Activated naive CD8-positive, alpha-beta T cell treated with anti-CD3 and anti-CD28 coated beads, Interleukin-2, amount 10 ng/mL, durations not matched to agents 7 days and 5 days (primary cell): Measurements from ENCODE around the gene ITCH. TPM values are rescaled to one million over a fixed set of nuclear protein-coding genes. Genes with fewer than 3 reads are reported as not detected.
A peak's percentile ranks its signal among the peaks of the same experiment; 100 is the strongest.
"Not testable (repeated sequence)": the region's sequence is repeated elsewhere in the genome, so short reads cannot be mapped to it uniquely, and the experiment has no call there.

ENCODE experiments used
- ATAC-seq: fragments of 150-1000 bp; cut with Tn5 transposase; one replicate; pipeline ENCODE4 v1.10.0; 2021; ENCODE audit warnings: low read depth, moderate library complexity
- POLR2A ChIA-PET: fragments of 350-600 bp; sonication (Branson Sonifier 250); formaldehyde crosslinking; loops from one replicate; lab custom pipeline; 2021; ENCODE audit warnings: antibody characterized with exemption; lab: Charles Lee
- DNase-seq: peaks from one replicate; pipeline ENCODE4 v3.0.0; 2021
- H3K27ac Mint-ChIP-seq: one replicate; pipeline ENCODE4 v1.8.0; 2022; ENCODE audit warnings: mild to moderate bottlenecking, mixed read lengths
- H3K27me3 Mint-ChIP-seq: one replicate; pipeline ENCODE4 v1.8.0; 2022; ENCODE audit warnings: mild to moderate bottlenecking, moderate library complexity, mixed read lengths
- H3K36me3 Mint-ChIP-seq: one replicate; pipeline ENCODE4 v1.8.0; 2021; ENCODE audit warnings: mild to moderate bottlenecking, mixed read lengths
- H3K4me1 Mint-ChIP-seq: one replicate; pipeline ENCODE4 v1.8.0; 2021; ENCODE audit warnings: mixed read lengths
- H3K4me3 Mint-ChIP-seq: one replicate; pipeline ENCODE4 v1.8.0; 2022; ENCODE audit warnings: mild to moderate bottlenecking, moderate library complexity, mixed read lengths
- H3K9me3 Mint-ChIP-seq: one replicate; pipeline ENCODE4 v1.8.0; 2021; ENCODE audit warnings: mixed read lengths
- total RNA-seq, 2 experiments: library from RNA; stranded (reverse); gene quantifications; one replicate each; pipeline ENCODE4 v1.2.3, GENCODE V29; 2021

ITCH gene
- total RNA-seq, 2 experiments from 2014 or later, result 57.4 to 59.7 TPM

DNA sequence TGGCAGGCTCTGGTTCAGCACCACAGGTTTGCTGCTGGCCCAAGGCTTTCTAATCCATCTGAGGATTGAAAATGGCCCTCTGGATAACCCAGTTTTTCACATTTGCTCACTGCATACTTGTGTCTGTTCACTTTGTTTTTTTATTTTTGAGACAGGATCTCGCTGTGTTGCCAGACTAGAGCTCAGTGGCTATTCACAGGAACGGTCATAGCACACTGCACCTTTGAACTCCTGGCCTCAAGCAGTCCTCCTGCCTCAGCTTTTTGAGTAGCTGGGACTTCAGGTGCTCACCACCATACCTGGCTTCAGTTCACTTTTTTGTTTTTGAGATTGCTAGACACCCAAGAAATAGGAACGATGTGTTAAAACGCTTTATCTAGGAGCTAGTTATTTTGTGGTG lies 57.9 kb downstream of the ITCH start:
- Mint-ChIP-seq H3K27me3 (no peaks in the 10 kb centered on the region), H3K4me1 (peaks cover 6% of the 10 kb centered on the region), H3K9me3 (no peaks in the 10 kb centered on the region), H3K27ac (no peak overlapping the region), H3K4me3 (no peak overlapping the region), H3K36me3 (peaks cover 30% of the 10 kb centered on the region)
- POLR2A ChIA-PET, result no interaction called here
- no peak for ATAC-seq
- DNase-seq, result no peak

DNA sequence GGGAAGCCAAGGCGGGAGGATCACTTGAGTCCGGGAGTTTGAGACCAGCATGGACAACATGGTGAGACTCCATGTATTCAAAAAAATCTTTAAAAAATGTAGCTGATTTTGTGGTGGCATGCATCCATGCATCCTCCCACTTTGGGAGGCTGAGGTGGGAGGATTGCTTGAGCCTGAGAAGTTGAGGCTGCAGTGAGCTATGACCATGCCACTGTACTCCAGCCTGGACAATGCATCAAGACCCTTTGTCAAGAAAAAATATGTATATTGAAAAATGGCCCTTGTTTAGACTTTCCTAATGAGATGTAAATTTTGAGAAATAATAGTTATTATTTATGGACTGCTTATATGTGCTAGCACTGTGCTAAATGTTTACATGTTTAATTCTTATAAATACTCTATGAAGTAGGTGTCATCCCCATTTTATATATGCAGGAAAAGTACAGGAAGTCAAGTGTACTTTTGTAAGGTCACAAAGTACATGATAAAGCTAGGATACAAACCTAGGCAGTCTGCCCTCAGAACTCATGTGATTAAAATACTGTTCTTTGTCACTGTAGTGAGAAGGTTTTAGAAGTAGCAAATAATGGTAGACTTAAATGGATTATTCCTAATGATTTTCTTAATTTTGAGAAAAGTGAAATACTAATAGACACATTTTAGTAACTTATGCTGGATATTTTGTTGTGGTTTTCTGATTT lies 58.8 kb downstream of the ITCH start:
- POLR2A ChIA-PET, result interaction anchor here (0.7 kb wide), 1 partner anchor 829 kb away, joined by 3 read pairs; no protein-coding TSS in a partner anchor
- no peak overlapping the region for H3K4me3 Mint-ChIP-seq
- no peak overlapping the region for H3K27ac Mint-ChIP-seq
- H3K4me1 Mint-ChIP-seq, result peaks cover 1% of the 10 kb centered on the region
- H3K36me3 Mint-ChIP-seq, result peaks cover 28% of the 10 kb centered on the region
- H3K9me3 Mint-ChIP-seq, result no peaks in the 10 kb centered on the region
- DNase-seq, result no peak
- ATAC-seq, result no peak
- H3K27me3 Mint-ChIP-seq, result no peaks in the 10 kb centered on the region

DNA sequence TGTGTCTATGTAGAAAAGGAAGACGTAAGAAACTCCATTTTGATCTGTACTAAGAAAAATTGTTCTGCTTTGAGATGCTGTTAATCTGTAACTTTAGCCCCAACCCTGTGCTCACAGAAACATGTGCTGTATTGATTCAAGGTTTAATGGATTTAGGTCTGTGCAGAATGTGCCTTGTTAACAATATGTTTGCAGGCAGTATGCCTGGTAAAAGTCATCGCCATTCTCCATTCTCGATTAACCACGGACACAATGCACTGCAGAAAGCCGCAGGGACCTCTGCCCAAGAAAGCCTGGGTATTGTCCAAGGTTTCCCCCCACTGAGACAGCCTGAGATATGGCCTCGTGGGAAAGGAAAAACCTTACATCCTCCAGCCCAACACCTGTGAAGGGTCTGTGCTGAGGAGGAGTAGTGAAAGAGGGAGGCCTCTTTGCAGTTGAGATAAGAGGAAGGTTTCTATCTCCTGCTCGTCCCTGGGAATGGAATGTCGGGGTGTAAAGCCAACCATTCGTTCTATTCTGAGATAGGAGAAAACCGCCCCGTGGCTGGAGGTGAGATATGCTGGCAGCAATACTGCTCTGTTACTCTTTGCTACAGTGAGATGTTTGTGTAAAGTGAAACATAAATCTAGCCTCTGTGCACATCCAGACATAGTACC lies 62.1 kb downstream of the ITCH start:
- H3K4me3 Mint-ChIP-seq, DNase-seq, H3K27me3 Mint-ChIP-seq, H3K4me1 Mint-ChIP-seq, ATAC-seq, H3K27ac Mint-ChIP-seq, POLR2A ChIA-PET, H3K9me3 Mint-ChIP-seq: not testable (repeated sequence)
- H3K36me3 Mint-ChIP-seq, result peaks cover 22% of the 10 kb centered on the region

DNA sequence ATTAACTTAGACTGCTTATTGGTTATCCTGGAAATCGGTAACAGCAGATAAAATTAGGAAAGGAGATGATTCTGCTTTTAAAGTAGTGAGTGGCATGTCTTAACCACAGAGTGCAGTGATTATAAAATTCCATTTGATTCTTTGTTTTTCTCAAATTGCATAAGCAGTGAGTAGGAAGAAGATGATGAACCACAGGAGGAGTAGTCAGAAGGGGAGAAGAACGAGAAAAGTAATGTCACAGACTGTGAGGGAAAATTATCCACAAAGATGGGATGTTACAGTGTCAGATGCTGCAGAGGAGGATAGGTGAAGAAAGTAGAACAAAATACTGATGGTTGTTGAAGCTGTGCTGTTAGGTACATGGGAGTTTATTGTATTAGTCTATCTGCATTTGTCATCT lies 63.0 kb downstream of the ITCH start:
- no peaks in the 10 kb centered on the region for H3K4me1 Mint-ChIP-seq
- H3K9me3 Mint-ChIP-seq, result no peaks in the 10 kb centered on the region
- no peak overlapping the region for H3K27ac Mint-ChIP-seq
- DNase-seq (no peak), ATAC-seq (no peak)
- H3K36me3 Mint-ChIP-seq, result peaks cover 20% of the 10 kb centered on the region
- POLR2A ChIA-PET, result no interaction called here
- H3K4me3 Mint-ChIP-seq, result no peak overlapping the region
- H3K27me3 Mint-ChIP-seq, result no peaks in the 10 kb centered on the region

DNA sequence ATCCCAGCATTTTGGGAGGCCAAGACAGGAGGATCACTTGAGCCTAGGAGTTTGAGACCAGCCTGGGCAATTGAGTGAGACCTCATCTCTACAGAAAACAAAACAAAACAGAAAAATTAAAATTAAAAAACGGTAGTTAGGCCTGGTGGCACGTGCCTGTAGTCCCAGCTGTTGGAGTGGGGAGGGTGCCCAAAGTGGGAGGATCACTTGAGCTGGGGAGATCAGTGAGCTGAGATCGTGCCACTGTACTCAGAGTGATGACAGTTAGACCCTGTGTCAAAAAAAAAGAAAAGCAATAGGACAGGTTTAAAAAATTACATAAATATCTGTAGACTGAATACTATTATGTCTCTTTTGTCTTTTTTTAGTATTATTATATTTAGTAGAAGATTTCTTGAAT lies 64.3 kb downstream of the ITCH start:
- Mint-ChIP-seq H3K4me3 (no peak overlapping the region), H3K4me1 (no peaks in the 10 kb centered on the region), H3K27me3 (no peaks in the 10 kb centered on the region), H3K9me3 (no peaks in the 10 kb centered on the region), H3K27ac (no peak overlapping the region), H3K36me3 (peaks cover 14% of the 10 kb centered on the region)
- DNase-seq, result no peak
- POLR2A ChIA-PET, result interaction anchor here (0.7 kb wide), 1 partner anchor 186 kb away, joined by 3 read pairs; no protein-coding TSS in a partner anchor
- no peak for ATAC-seq

DNA sequence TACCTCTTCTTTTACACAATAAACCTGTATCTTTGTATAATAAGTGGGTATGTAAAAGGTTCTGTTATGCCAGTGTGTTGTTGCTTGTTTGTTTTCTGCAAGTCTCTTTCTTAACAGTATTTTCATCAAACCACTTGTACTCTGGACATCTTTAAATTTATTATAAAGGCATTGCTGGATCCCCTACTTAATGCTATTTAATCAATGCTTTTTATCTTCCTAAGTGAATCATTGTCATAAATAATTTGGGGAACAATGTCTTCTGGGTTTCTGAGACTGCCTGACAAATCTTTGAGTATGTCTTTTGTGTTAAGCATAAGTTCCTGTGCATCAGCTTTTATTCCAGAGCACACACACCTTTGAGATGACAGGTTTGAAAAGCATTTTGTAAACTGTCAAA lies 64.7 kb downstream of the ITCH start:
- H3K4me1 Mint-ChIP-seq, result no peaks in the 10 kb centered on the region
- no peak overlapping the region for H3K27ac Mint-ChIP-seq
- ATAC-seq (no peak), DNase-seq (no peak)
- POLR2A ChIA-PET, result no interaction called here
- H3K36me3 Mint-ChIP-seq, result peaks cover 14% of the 10 kb centered on the region
- no peaks in the 10 kb centered on the region for H3K27me3 Mint-ChIP-seq
- H3K9me3 Mint-ChIP-seq, result no peaks in the 10 kb centered on the region
- H3K4me3 Mint-ChIP-seq, result no peak overlapping the region

DNA sequence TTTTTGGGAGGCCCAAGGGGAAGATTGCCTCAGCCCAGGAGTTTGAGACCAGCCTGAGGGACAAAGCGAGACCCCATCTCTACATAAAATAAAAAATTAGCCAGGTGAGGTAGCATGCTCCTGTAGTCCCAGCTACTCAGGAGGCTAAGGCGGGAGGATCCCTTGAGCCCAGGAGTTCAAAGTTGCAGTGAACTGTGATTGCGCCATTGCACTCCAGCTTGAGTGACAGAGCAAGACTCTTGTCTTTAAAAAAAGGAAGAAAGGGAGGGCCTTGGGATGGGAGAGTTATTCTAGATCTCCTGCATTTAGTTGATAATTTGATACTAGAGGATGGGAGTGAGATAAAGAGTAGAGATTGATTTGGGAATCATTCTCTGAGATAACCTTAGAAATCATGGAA lies 68.1 kb downstream of the ITCH start:
- POLR2A ChIA-PET, result no interaction called here
- H3K36me3 Mint-ChIP-seq, result peaks cover 9% of the 10 kb centered on the region
- DNase-seq (no peak), ATAC-seq (no peak)
- H3K27me3 Mint-ChIP-seq, result no peaks in the 10 kb centered on the region
- peaks cover 4% of the 10 kb centered on the region for H3K4me1 Mint-ChIP-seq
- no peak overlapping the region for H3K4me3 Mint-ChIP-seq
- no peak overlapping the region for H3K27ac Mint-ChIP-seq
- no peaks in the 10 kb centered on the region for H3K9me3 Mint-ChIP-seq

DNA sequence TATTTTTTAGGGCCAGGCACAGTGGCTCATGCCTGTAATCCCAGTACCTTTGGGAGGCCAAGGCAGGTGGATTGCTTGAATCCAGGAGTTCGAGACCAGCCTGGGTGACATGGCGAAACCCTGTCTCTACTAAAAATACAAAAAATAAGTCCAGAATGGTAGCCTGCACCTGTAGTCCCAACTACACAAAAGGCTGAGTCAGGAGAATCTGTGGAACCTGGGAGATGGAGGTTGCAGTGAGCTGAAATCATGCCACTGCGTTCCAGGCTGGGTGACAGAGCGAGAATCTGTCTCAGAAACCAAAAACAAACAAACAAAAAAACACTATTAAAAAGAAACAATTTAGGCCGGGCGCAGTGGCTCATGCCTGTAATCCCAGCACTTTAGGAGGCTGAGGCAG lies 69.6 kb downstream of the ITCH start:
- not testable (repeated sequence) for H3K9me3 Mint-ChIP-seq, DNase-seq, H3K27ac Mint-ChIP-seq, H3K4me3 Mint-ChIP-seq, ATAC-seq, H3K27me3 Mint-ChIP-seq
- Mint-ChIP-seq H3K4me1 (peaks cover 15% of the 10 kb centered on the region), H3K36me3 (peaks cover 10% of the 10 kb centered on the region)
- POLR2A ChIA-PET, result interaction anchor here (0.7 to 1.2 kb wide), 2 partner anchors 15 to 69 kb away, joined by 3 to 4 read pairs; partner anchors contain the start of gene ITCH

DNA sequence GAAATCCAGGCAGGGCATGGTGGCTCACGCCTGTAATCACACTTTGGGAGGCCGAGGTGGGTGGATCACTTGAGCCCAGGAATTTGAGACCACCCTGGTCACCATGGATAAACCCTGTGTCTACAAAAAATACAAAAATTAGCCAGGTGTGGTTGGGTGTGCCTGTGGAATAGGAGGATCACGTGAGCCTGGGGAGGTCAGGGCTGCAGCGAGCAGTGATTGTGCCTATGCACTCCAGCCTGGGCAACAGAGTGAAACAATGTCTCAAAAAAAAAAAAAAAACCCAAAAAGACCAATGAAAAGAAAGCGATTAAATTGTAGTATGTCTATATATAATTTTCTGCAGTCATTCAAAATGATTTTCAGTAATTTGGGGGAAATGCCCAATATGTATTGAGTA lies 70.3 kb downstream of the ITCH start:
- no peaks in the 10 kb centered on the region for H3K27me3 Mint-ChIP-seq
- DNase-seq (no peak), ATAC-seq (no peak)
- H3K9me3 Mint-ChIP-seq, result no peaks in the 10 kb centered on the region
- POLR2A ChIA-PET, result no interaction called here
- peaks cover 9% of the 10 kb centered on the region for H3K36me3 Mint-ChIP-seq
- no peak overlapping the region for H3K4me3 Mint-ChIP-seq
- no peak overlapping the region for H3K27ac Mint-ChIP-seq
- H3K4me1 Mint-ChIP-seq, result peaks cover 19% of the 10 kb centered on the region

DNA sequence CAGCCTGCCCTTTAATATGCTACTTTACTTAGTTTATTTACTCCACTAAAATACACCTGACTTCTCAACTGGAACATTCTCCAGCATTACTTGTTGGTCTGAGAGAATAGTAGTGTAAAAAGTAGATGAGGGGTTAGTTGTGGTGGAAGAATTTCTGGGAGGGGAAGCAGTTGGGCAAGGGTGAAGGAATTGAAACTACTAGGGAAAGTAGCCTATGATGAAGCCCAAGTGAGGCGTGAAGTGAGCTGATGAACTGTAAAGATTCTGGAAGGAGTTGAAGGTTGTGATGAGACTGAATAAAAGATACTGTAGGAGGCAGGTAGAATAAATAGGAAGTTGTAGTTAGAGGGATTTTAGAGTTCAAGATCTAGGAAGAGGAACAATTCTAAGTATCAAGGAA lies 72.5 kb downstream of the ITCH start:
- DNase-seq, result no peak
- Mint-ChIP-seq H3K36me3 (peaks cover 11% of the 10 kb centered on the region), H3K27ac (no peak overlapping the region), H3K4me1 (peaks cover 19% of the 10 kb centered on the region), H3K9me3 (no peaks in the 10 kb centered on the region), H3K4me3 (no peak overlapping the region), H3K27me3 (no peaks in the 10 kb centered on the region)
- POLR2A ChIA-PET, result no interaction called here
- ATAC-seq, result no peak

DNA sequence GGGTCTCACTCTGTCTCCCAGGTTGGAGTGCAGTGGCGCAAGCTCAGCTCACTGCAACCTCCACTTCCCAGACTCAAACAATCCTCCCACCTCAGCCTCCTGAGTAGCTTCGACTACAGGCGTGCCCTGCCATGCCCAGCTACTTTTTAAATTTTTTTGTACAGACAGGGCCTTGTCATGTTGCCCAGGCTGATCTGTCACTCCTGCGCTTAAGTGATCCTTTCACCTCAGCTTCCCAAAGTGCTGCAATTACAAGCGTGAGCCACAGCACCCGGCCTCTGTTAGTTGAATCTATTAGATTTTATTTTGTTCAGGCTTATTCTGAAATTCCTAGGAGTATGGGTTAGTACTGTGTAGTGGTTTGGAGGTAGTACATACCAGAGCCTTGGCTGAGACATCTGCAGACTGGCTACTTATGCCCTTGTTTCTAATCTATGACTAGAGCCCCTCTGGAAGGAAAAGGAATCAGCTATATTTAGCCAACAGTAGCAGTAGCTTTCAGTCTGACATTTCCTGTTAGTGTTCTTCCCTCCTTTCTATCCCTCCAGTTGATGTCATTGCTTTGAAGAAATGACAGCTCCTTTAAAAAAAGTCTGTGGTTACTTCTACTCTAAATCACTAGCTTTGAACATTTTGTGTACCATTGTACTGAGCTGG lies 74.4 kb downstream of the ITCH start:
- Mint-ChIP-seq H3K36me3 (peaks cover 9% of the 10 kb centered on the region), H3K4me3 (no peak overlapping the region), H3K27ac (peak overlapping the region; percentile 35), H3K27me3 (no peaks in the 10 kb centered on the region), H3K9me3 (no peaks in the 10 kb centered on the region), H3K4me1 (peaks cover 19% of the 10 kb centered on the region)
- DNase-seq (no peak), ATAC-seq (no peak)
- POLR2A ChIA-PET, result interaction anchor here (0.5 to 1.5 kb wide), 4 partner anchors 20 to 969 kb away, joined by 3 to 5 read pairs (median 4); no protein-coding TSS in a partner anchor

DNA sequence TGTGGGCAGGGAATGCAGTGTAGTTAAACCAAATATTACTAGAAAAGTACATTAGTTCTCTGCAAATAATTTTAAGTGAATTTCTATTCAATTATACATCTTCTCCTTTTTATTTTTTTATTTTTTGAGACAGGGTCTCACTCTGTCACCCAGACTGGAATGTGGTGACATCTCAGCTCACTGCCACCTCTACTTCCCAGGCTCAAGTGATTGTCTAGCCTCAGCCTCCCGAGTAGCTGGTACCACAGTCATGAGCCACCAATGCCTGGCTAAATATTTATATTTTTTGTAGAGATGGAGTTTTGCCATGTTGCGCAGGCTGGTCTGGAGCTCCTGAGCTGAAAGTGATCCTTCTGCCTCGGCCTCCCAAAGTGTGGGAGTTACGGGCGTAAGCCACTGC lies 76.1 kb downstream of the ITCH start:
- Mint-ChIP-seq H3K4me3 (no peak overlapping the region), H3K27ac (no peak overlapping the region), H3K36me3 (peaks cover 9% of the 10 kb centered on the region), H3K27me3 (no peaks in the 10 kb centered on the region), H3K9me3 (no peaks in the 10 kb centered on the region), H3K4me1 (peaks cover 19% of the 10 kb centered on the region)
- POLR2A ChIA-PET, result no interaction called here
- ATAC-seq (no peak), DNase-seq (no peak)

DNA sequence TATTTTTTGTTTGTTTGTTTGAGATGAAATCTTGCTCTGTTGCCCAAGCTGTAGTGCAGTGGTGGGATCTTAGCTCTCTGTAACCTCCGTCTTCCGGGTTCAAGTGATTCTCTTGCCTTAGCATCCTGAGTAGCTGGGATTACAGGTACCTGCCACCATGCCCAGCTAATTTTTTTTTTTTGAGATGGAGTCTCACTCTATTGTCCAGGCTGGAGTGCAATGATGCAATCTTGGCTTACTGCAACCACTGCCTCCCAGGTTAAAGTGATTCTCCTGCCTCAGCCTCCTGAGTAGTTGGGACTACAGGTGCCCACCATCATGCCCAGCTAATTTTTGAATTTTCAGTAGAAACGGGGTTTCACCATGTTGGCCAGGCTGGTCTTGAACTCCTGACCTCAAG lies 78.3 kb downstream of the ITCH start:
- H3K36me3 Mint-ChIP-seq, result peaks cover 18% of the 10 kb centered on the region
- H3K4me3 Mint-ChIP-seq, H3K27ac Mint-ChIP-seq, POLR2A ChIA-PET, DNase-seq, ATAC-seq, H3K27me3 Mint-ChIP-seq, H3K9me3 Mint-ChIP-seq: not testable (repeated sequence)
- H3K4me1 Mint-ChIP-seq, result peaks cover 17% of the 10 kb centered on the region
